H1 (cell line): ENCODE data around the gene RPS6KA6. TPM values are rescaled to one million over a fixed set of nuclear protein-coding genes. Genes with fewer than 3 reads are reported as not detected.

Experiments used
- CTCF ChIA-PET: fragments of 300-600 bp; sonication (Branson Sonifier 250); formaldehyde crosslinking; loops from one replicate; lab custom pipeline; 2021; ENCODE audit not compliant: partially characterized antibody; lab: Charles Lee
- POLR2A ChIA-PET: fragments of 300-600 bp; sonication (Branson Sonifier 250); formaldehyde crosslinking; loops from one replicate; lab custom pipeline; 2021; ENCODE audit warnings: inconsistent platforms; ENCODE audit not compliant: partially characterized antibody; lab: Charles Lee
- DNase-seq, 2 experiments: peaks; one replicate each; pipeline versions ENCODE4 v3.0.0 to v3.0.0-alpha.2; 2010 to 2022; ENCODE audit warnings: low spot score in 2 of 2, low read depth in 1 of 2, mixed read lengths in 1 of 2
- FAIRE-seq: peaks from 2 replicates; lab custom pipeline; 2011; peaks lifted over from hg19 to GRCh38; lab: Jason Lieb, UNC
- H2AFZ ChIP-seq: 2 replicates; pipeline ENCODE4 v1.8.1; 2012; ENCODE audit warnings: low read length, inconsistent platforms
- H2AK5ac ChIP-seq: 2 replicates; pipeline ENCODE4 v1.6.1; 2013; ENCODE audit warnings: low read depth, low read length
- H2BK120ac ChIP-seq: replicated peaks from 2 replicates; pipeline ENCODE3; 2013; ENCODE audit warnings: low read depth, low read length, inconsistent platforms
- H2BK12ac ChIP-seq: 2 replicates; pipeline ENCODE4 v1.6.1; 2013; ENCODE audit warnings: low read depth, low read length
- H2BK15ac ChIP-seq: 2 replicates; pipeline ENCODE4 v1.6.1; 2013; ENCODE audit warnings: low read length
- H2BK20ac ChIP-seq: 2 replicates; pipeline ENCODE4 v1.6.1; 2013; ENCODE audit warnings: low read length
- H2BK5ac ChIP-seq: 2 replicates; pipeline ENCODE4 v1.6.1; 2013; ENCODE audit warnings: low read depth, low read length
- H3K14ac ChIP-seq: 2 replicates; pipeline ENCODE4 v1.6.1; 2013; ENCODE audit warnings: inconsistent platforms; ENCODE audit not compliant: insufficient read length
- H3K18ac ChIP-seq: 2 replicates; pipeline ENCODE4 v1.6.1; 2013; ENCODE audit warnings: low read length; ENCODE audit errors: extremely low read depth
- H3K23ac ChIP-seq: 2 replicates; pipeline ENCODE4 v1.6.1; 2013; ENCODE audit warnings: inconsistent platforms; ENCODE audit not compliant: insufficient read length
- H3K23me2 ChIP-seq: 2 replicates; pipeline ENCODE4 v1.6.1; 2013; ENCODE audit warnings: low read depth, low read length
- H3K27ac ChIP-seq: 2 replicates; pipeline ENCODE4 v1.6.1; 2011; ENCODE audit warnings: low read depth, low read length, inconsistent platforms
- H3K27me3 ChIP-seq, 4 experiments: replicated peaks in 1 of 4; 1 replicate in 1 of 4; 2 replicates in 3 of 4; pipeline versions ENCODE4 v1.6.1 to v1.8.1; 2011 to 2013; ENCODE audit warnings: low read length in 3 of 4, mild to moderate bottlenecking in 3 of 4, inconsistent platforms in 2 of 4, mixed read lengths in 2 of 4, moderate library complexity in 1 of 4; ENCODE audit not compliant: control insufficient read depth in 3 of 4, insufficient read depth in 3 of 4; ENCODE audit errors: extremely low read depth in 1 of 4
- H3K36me3 ChIP-seq, 4 experiments: 2 replicates each; pipeline versions ENCODE4 v1.6.1 to v1.8.1; 2011 to 2013; ENCODE audit warnings: mild to moderate bottlenecking in 4 of 4, low read length in 3 of 4, moderate library complexity in 2 of 4, control low read depth in 1 of 4, inconsistent platforms in 1 of 4; ENCODE audit not compliant: insufficient read depth in 4 of 4, control insufficient read depth in 2 of 4
- H3K4ac ChIP-seq: replicated peaks from 2 replicates; pipeline ENCODE3; 2013; ENCODE audit warnings: low read length, low read depth, mixed read lengths, inconsistent platforms; ENCODE audit not compliant: insufficient read length
- H3K4me1 ChIP-seq, 4 experiments: replicated peaks in 1 of 4; 1 replicate in 1 of 4; 2 replicates in 3 of 4; pipeline versions ENCODE4 v1.6.1 to v1.8.1; 2011 to 2013; ENCODE audit warnings: low read length in 3 of 4, inconsistent platforms in 2 of 4, mixed read lengths in 1 of 4; ENCODE audit not compliant: insufficient read depth in 4 of 4, control insufficient read depth in 3 of 4
- H3K4me2 ChIP-seq, 2 experiments: 2 replicates each; pipeline versions ENCODE4 v1.6.1 to v1.8.1; 2011 to 2013; ENCODE audit warnings: low read depth in 2 of 2, low read length in 2 of 2, control low read depth in 1 of 2, inconsistent platforms in 1 of 2, mild to moderate bottlenecking in 1 of 2; ENCODE audit not compliant: insufficient read depth in 1 of 2
- H3K4me3 ChIP-seq, 4 experiments: fragments of 200-600, 300-600 bp in 1 of 4; sonication (generic), shearing (Covaris generic), sonication (Bioruptor Twin) in 1 of 4; 2 replicates each; pipeline versions ENCODE4 v1.5.1 to v1.8.1; 2011 to 2016; ENCODE audit warnings: low read length in 4 of 4, low read depth in 3 of 4, control low read depth in 2 of 4, inconsistent platforms in 2 of 4, mild to moderate bottlenecking in 2 of 4, mixed read lengths in 1 of 4, moderate library complexity in 1 of 4; ENCODE audit not compliant: insufficient read depth in 2 of 4; ENCODE audit errors: extremely low read depth in 1 of 4
- H3K56ac ChIP-seq: replicated peaks from 2 replicates; pipeline ENCODE3; 2013; ENCODE audit warnings: low read depth, mild to moderate bottlenecking, mixed read lengths, low read length, inconsistent platforms; ENCODE audit not compliant: insufficient read length
- H3K79me1 ChIP-seq: 2 replicates; pipeline ENCODE4 v1.6.1; 2013; ENCODE audit warnings: low read depth, low read length, control low read depth
- H3K79me2 ChIP-seq, 2 experiments: 2 replicates each; pipeline versions ENCODE4 v1.6.1 to v1.8.1; 2012 to 2013; ENCODE audit warnings: low read length in 2 of 2, mild to moderate bottlenecking in 2 of 2, inconsistent platforms in 1 of 2; ENCODE audit not compliant: insufficient read depth in 2 of 2, control insufficient read depth in 1 of 2
- H3K9ac ChIP-seq, 4 experiments: replicated peaks in 1 of 4; 1 replicate in 1 of 4; 2 replicates in 3 of 4; pipeline versions ENCODE4 v1.6.1 to v1.8.1; 2011 to 2013; ENCODE audit warnings: low read depth in 3 of 4, low read length in 3 of 4, control low read depth in 2 of 4, mild to moderate bottlenecking in 2 of 4, moderate library complexity in 2 of 4, inconsistent platforms in 1 of 4; ENCODE audit errors: extremely low read depth in 1 of 4
- H3K9me3 ChIP-seq, 2 experiments: 2 replicates each; pipeline versions ENCODE4 v1.6.1 to v1.8.1; 2012 to 2013; ENCODE audit warnings: mild to moderate bottlenecking in 2 of 2, moderate library complexity in 2 of 2, control low read depth in 1 of 2, inconsistent platforms in 1 of 2, low read depth in 1 of 2, low read length in 1 of 2, mixed read lengths in 1 of 2; ENCODE audit not compliant: insufficient read depth in 2 of 2
- H4K20me1 ChIP-seq, 2 experiments: replicated peaks in 1 of 2; 2 replicates each; pipeline versions ENCODE3 to v1.8.1; 2011 to 2013; ENCODE audit warnings: inconsistent platforms in 2 of 2, low read length in 2 of 2, mild to moderate bottlenecking in 1 of 2; ENCODE audit not compliant: insufficient read depth in 2 of 2, control insufficient read depth in 1 of 2
- H4K5ac ChIP-seq: 2 replicates; pipeline ENCODE4 v1.6.1; 2013; ENCODE audit warnings: low read length, low read depth, mixed read lengths, inconsistent platforms; ENCODE audit not compliant: insufficient read length
- H4K8ac ChIP-seq: 2 replicates; pipeline ENCODE4 v1.8.0; 2013; ENCODE audit warnings: mild to moderate bottlenecking, moderate library complexity, low read length, inconsistent platforms; ENCODE audit not compliant: insufficient read depth; ENCODE audit errors: extremely low read depth
- H4K91ac ChIP-seq: replicated peaks from 2 replicates; pipeline ENCODE3; 2013; ENCODE audit warnings: low read length, mixed read lengths, inconsistent platforms; ENCODE audit not compliant: insufficient read length
- BRCA1 ChIP-seq: IDR thresholded peaks from 2 replicates; pipeline ENCODE4 v1.6.1; 2012; ENCODE audit warnings: low read depth, low read length, improper control_type of control experiment
- EP300 ChIP-seq, 2 experiments: IDR thresholded peaks; 1 replicate in 1 of 2; 2 replicates in 1 of 2; pipeline ENCODE4 v1.6.1; 2011 to 2012; ENCODE audit warnings: low read depth in 2 of 2, low read length in 2 of 2, mild to moderate bottlenecking in 2 of 2, borderline replicate concordance in 1 of 2, inconsistent platforms in 1 of 2, moderate library complexity in 1 of 2
- WGBS, 2 experiments: shearing (Covaris generic) in 1 of 2; methylation state at CpG; one replicate each; pipeline versions ENCODE4 v1.1.6 to v1.1.7; 2013 to 2015; ENCODE audit warnings: low lambda C conversion rate in 2 of 2, mixed read lengths in 2 of 2, inconsistent platforms in 1 of 2, low coverage in 1 of 2, missing lambda C conversion rate in 1 of 2; ENCODE audit not compliant: insufficient replicate concordance in 2 of 2, insufficient coverage in 1 of 2, insufficient read length in 1 of 2; ENCODE audit errors: extremely low coverage in 1 of 2, missing lambda C conversion rate in 1 of 2; 5-methylcytosine and 5-hydroxymethylcytosine counted together
- polyA plus RNA-seq, 7 experiments: library from polyadenylated mRNA; depleted of rRNA in 3 of 7; stranded (reverse) in 5 of 7; unstranded in 2 of 7; fragments of >200 nt in 5 of 7; fragments of 200-250 nt in 2 of 7; gene quantifications; 1 replicate in 5 of 7; 2 replicates in 1 of 7; 4 replicates in 1 of 7; pipeline versions ENCODE4 v1.2.1 to v1.2.3, GENCODE V29; 2011 to 2013; ENCODE audit warnings: missing spikeins in 2 of 7, mixed read lengths in 2 of 7
- total RNA-seq: library from RNA; stranded (reverse); fragmentation: NEBNext Ultra II Directional; extraction: Animal tissue kit (Norgen Biotek cat#: 25700); gene quantifications from 2 replicates; pipeline ENCODE4 v1.2.1, GENCODE V29; 2021

The RPS6KA6 gene
- total and polyA plus RNA-seq, 2 of the 8 experiments (the other 6 are each of a cell fraction or from before 2014, with no cell fraction given), result 3.5 to 14.6 TPM

- Histone ChIP-seq H4K8ac (no peak overlapping the region), H3K4ac (no peak overlapping the region), H3K9me3 (no peaks in the 10 kb centered on the region), H3K4me3 (no peak overlapping the region), H3K79me2 (no peaks in the 10 kb centered on the region), H3K27ac (no peak overlapping the region), H3K23ac (no peak overlapping the region), H2AK5ac (no peak overlapping the region), H2BK5ac (no peak overlapping the region), H2BK12ac (no peak overlapping the region), H3K56ac (no peak overlapping the region), H3K79me1 (no peaks in the 10 kb centered on the region), H3K18ac (no peak overlapping the region), H3K14ac (no peak overlapping the region), H3K4me1 (peaks cover 0 to 2% (median 0%) of the 10 kb centered on the region in 4 experiments; a peak in 2 of 7 replicates), H3K36me3 (no peaks in the 10 kb centered on the region), H4K91ac (no peak overlapping the region), H3K27me3 (no peaks in the 10 kb centered on the region), H3K4me2 (no peak overlapping the region), H4K20me1 (no peaks in the 10 kb centered on the region), H4K5ac (no peak overlapping the region), H3K23me2 (no peaks in the 10 kb centered on the region), H3K9ac (no peak overlapping the region), H2BK20ac (no peak overlapping the region), H2BK120ac (no peak overlapping the region), H2BK15ac (no peak overlapping the region), H2AFZ (no peak overlapping the region)
- 80% methylated on average over 1 of the region's 1 CpG; no CpG with 5 or more reads in 1 of the 2 experiments for WGBS, 2 experiments
- TF ChIP-seq BRCA1 (no peak), EP300 (IDR thresholded peaks at IDR 0.05; ENCODE audit: borderline replicate concordance in 1 of 2, low read depth in 2 of 2, low read length in 2 of 2) (no peak)
- DNase-seq (no peak), FAIRE-seq (no peak)
- CTCF ChIA-PET, result no interaction called here
- POLR2A ChIA-PET, result no interaction called here
Observed at GRCh38 chrX:84219551-84219950, 31.6 kb upstream of the RPS6KA6 start.
